H1 (cell line): ENCODE measurements around the gene CYTL1. TPM values are rescaled to one million over a fixed set of nuclear protein-coding genes. Genes with fewer than 3 reads are reported as not detected.

Source experiments
- RAD21 ChIP-seq, 2 experiments: IDR thresholded peaks in 1 of 2; conservative IDR thresholded peaks in 1 of 2; 2 replicates each; pipeline ENCODE4 v1.6.1; 2011; ENCODE audit warnings: low read depth in 2 of 2, low read length in 2 of 2, improper control_type of control experiment in 1 of 2, inconsistent platforms in 1 of 2, mild to moderate bottlenecking in 1 of 2, moderate library complexity in 1 of 2
- polyA plus RNA-seq, 7 experiments: library from polyadenylated mRNA; depleted of rRNA in 3 of 7; stranded (reverse) in 5 of 7; unstranded in 2 of 7; fragments of >200 nt in 5 of 7; fragments of 200-250 nt in 2 of 7; gene quantifications; 1 replicate in 5 of 7; 2 replicates in 1 of 7; 4 replicates in 1 of 7; pipeline versions ENCODE4 v1.2.1 to v1.2.3, GENCODE V29; 2011 to 2013; ENCODE audit warnings: missing spikeins in 2 of 7, mixed read lengths in 2 of 7
- total RNA-seq: library from RNA; stranded (reverse); fragmentation: NEBNext Ultra II Directional; extraction: Animal tissue kit (Norgen Biotek cat#: 25700); gene quantifications from 2 replicates; pipeline ENCODE4 v1.2.1, GENCODE V29; 2021

CYTL1 gene
- total and polyA plus RNA-seq, 2 of the 8 experiments (the other 6 are each of a cell fraction or from before 2014, with no cell fraction given), result 8.6 to 9.8 TPM

GRCh38 chr4:5027346-5027745 lies 8.1 kb upstream of the CYTL1 start (continued):
- no peak for TF ChIP-seq RAD21 (IDR thresholded peaks at IDR 0.05 in 1 of 2, conservative IDR thresholded peaks at IDR 0.05 in 1 of 2; ENCODE audit: low read depth in 2 of 2, low read length in 2 of 2)
